Gastroesophageal sphincter (tissue), 3 donors: ENCODE data around the gene CHST11.

ENCODE experiments used
- POLR2A ChIP-seq, 2 donors: fragments of 450-650 bp; IDR thresholded peaks; one replicate each; pipeline ENCODE4 v1.6.1; 2017; ENCODE audit warnings: antibody characterized with exemption in 2 of 2, mild to moderate bottlenecking in 2 of 2, moderate library complexity in 1 of 2
- TF ChIP-seq, protein P1 (sequence below), 4 experiments: fragments of 200-600 bp in 2 of 4; fragments of 450-650 bp in 2 of 4; sonication (generic) in 1 of 4; IDR thresholded peaks; one replicate each; pipeline ENCODE4 v1.5.1; 2017 to 2019; ENCODE audit warnings: antibody characterized with exemption in 4 of 4, mild to moderate bottlenecking in 2 of 4, moderate library complexity in 2 of 4

DNA sequence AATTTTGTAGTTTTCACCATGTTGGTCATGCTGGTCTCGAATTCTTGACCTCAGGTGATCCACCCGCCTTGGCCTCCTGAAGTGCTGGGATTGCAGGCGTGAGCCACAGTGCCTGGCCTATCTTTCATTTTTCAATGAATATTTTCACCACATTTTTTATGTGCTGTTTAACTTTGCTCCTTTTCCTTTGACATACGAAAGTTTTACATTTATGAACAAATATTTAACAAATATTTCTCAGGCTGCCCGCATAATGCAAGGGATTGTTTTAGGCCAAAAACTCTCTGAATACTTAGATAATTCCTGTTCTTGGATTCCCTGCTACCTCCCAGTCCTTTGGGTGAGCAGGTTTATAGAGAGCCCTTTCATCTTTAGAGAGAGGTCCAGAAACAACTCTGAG lies 8.7 kb upstream of the CHST11 start:
- TF ChIP-seq, protein P1, sequence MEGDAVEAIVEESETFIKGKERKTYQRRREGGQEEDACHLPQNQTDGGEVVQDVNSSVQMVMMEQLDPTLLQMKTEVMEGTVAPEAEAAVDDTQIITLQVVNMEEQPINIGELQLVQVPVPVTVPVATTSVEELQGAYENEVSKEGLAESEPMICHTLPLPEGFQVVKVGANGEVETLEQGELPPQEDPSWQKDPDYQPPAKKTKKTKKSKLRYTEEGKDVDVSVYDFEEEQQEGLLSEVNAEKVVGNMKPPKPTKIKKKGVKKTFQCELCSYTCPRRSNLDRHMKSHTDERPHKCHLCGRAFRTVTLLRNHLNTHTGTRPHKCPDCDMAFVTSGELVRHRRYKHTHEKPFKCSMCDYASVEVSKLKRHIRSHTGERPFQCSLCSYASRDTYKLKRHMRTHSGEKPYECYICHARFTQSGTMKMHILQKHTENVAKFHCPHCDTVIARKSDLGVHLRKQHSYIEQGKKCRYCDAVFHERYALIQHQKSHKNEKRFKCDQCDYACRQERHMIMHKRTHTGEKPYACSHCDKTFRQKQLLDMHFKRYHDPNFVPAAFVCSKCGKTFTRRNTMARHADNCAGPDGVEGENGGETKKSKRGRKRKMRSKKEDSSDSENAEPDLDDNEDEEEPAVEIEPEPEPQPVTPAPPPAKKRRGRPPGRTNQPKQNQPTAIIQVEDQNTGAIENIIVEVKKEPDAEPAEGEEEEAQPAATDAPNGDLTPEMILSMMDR (IDR thresholded peaks at IDR 0.05) = no peak
- no peak for TF ChIP-seq POLR2A (IDR thresholded peaks at IDR 0.05)
